ENCODE measurements around the gene ARHGAP45. TPM values are rescaled to one million over a fixed set of nuclear protein-coding genes. Genes with fewer than 3 reads are reported as not detected.

ARHGAP45 gene
- total and polyA plus RNA-seq, 8 donors: 12.2 to 211 (median 15.8) TPM

GRCh38 chr19:1094978-1095701 lies 28.2 kb downstream of the ARHGAP45 start, which contains the start of gene POLR2E:
POLR2E (minus strand) TSS chr19:1095375; CDS start chr19:1095315, 60 bp downstream.
- intact Hi-C loops (cut with DNase I; ENCODE audit: low total_unique reads): loop anchor here (10.0 kb wide), 1 partner anchor 50 kb away; the partner anchor contains the start of gene ABCA7
- WGBS, 5 donors: 0% methylated on average over 29 to 81 of the region's 81 CpGs
- no peaks in the 10 kb centered on the region for H3K27me3 ChIP-seq
- peaks cover 34 to 74% (median 54%) of the 10 kb centered on the region in 4 donors for H3K4me1 ChIP-seq
- peak; percentile 99 for DNase-seq
- H3K36me3 ChIP-seq: peaks cover 14 to 37% (median 34%) of the 10 kb centered on the region in 4 donors
- H3K27ac ChIP-seq: peak within 1 kb of the TSS; percentile 6 to 88 (median 86)
- peak within 1 kb of the TSS; percentile 96 to 100 (median 100) for H3K4me3 ChIP-seq
- no peaks in the 10 kb centered on the region for H3K9me3 ChIP-seq
- TF ChIP-seq CTCF (IDR thresholded peaks at IDR 0.05) (no peak), POLR2A (IDR thresholded peaks at IDR 0.05) (peak in 1 of 4 donors; percentile 83), EP300 (IDR thresholded peaks at IDR 0.05) (no peak), POLR2AphosphoS5 (IDR thresholded peaks at IDR 0.05) (peak; percentile 83 to 96 (median 93))

- no peaks in the 10 kb centered on the region for H3K27me3 ChIP-seq
- no peak overlapping the region for H3K4me3 ChIP-seq
- H3K27ac ChIP-seq: peak overlapping the region; percentile 16 to 100 (median 98)
- peaks cover 54 to 83% (median 68%) of the 10 kb centered on the region in 4 donors for H3K4me1 ChIP-seq
- intact Hi-C loops (cut with DNase I; ENCODE audit: low total_unique reads): loop anchor here (10.0 kb wide), 1 partner anchor 53 kb away; the partner anchor contains the start of gene ABCA7
- H3K9me3 ChIP-seq: no peaks in the 10 kb centered on the region
- 57 to 64% (median 63%) methylated on average over 7 of the region's 7 CpGs for WGBS, 5 donors
- H3K36me3 ChIP-seq: peaks cover 0 to 10% (median 9%) of the 10 kb centered on the region in 4 donors
- DNase-seq: no peak
- TF ChIP-seq EP300 (IDR thresholded peaks at IDR 0.05): no peak
- no peak for TF ChIP-seq POLR2AphosphoS5 (IDR thresholded peaks at IDR 0.05)
- TF ChIP-seq POLR2A (IDR thresholded peaks at IDR 0.05): no peak
- no peak for TF ChIP-seq CTCF (IDR thresholded peaks at IDR 0.05)
These were observed 30.8 kb downstream of the ARHGAP45 start for GRCh38 chr19:1097810-1098176.

- Histone ChIP-seq H3K4me3 (no peak overlapping the region), H3K4me1 (peaks cover 58 to 83% (median 68%) of the 10 kb centered on the region in 4 donors), H3K27me3 (no peaks in the 10 kb centered on the region), H3K27ac (peak overlapping the region; percentile 60 to 100 (median 98)), H3K36me3 (peaks cover 0 to 4% (median 3%) of the 10 kb centered on the region in 4 donors), H3K9me3 (no peaks in the 10 kb centered on the region)
- TF ChIP-seq POLR2A (IDR thresholded peaks at IDR 0.05) (no peak), POLR2AphosphoS5 (IDR thresholded peaks at IDR 0.05) (peak in 1 of 3 donors; percentile 19)
- peak; percentile 60 to 74 for DNase-seq
- 28 to 54% (median 40%) methylated on average over 14 to 15 of the region's 15 CpGs for WGBS, 5 donors
- intact Hi-C loops (cut with DNase I; ENCODE audit: low total_unique reads): loop anchor here (10.0 kb wide), 1 partner anchor 54 kb away; the partner anchor contains the start of gene ABCA7
These were observed 31.4 kb downstream of the ARHGAP45 start for GRCh38 chr19:1098177-1099051.

- intact Hi-C loops (cut with DNase I; ENCODE audit: low total_unique reads): no loop called here
- TF ChIP-seq POLR2AphosphoS5 (IDR thresholded peaks at IDR 0.05) (no peak), CTCF (IDR thresholded peaks at IDR 0.05) (no peak), EP300 (IDR thresholded peaks at IDR 0.05) (no peak), POLR2A (IDR thresholded peaks at IDR 0.05) (no peak)
- Histone ChIP-seq H3K4me1 (peaks cover 52 to 79% (median 66%) of the 10 kb centered on the region in 4 donors), H3K4me3 (peak overlapping the region in 1 of 4 donors; percentile 5), H3K9me3 (no peaks in the 10 kb centered on the region), H3K27ac (peak overlapping the region; percentile 78 to 100 (median 98)), H3K36me3 (peaks cover 3 to 7% (median 7%) of the 10 kb centered on the region in 4 donors), H3K27me3 (no peaks in the 10 kb centered on the region)
- DNase-seq: peak; percentile 44 to 55
- 18 to 38% (median 34%) methylated on average over 9 of the region's 9 CpGs for WGBS, 5 donors
These were observed 34.4 kb downstream of the ARHGAP45 start for GRCh38 chr19:1101337-1101698.
